DOHH2 (cell line): ENCODE results near the gene ELAC2.

ENCODE experiments used
- H3F3A ChIP-seq: fragments of 200-600 bp; sonication (generic), shearing (Covaris generic); 2 replicates; pipeline ENCODE4 v1.6.0; 2016; ENCODE audit warnings: antibody characterized with exemption, mild to moderate bottlenecking; ENCODE audit not compliant: control insufficient read depth, insufficient read depth
- H3K27ac ChIP-seq: fragments of 200-600 bp; sonication (generic); 2 replicates; pipeline ENCODE4 v1.5.1; 2014; ENCODE audit warnings: low read depth, mild to moderate bottlenecking, low read length, moderate library complexity
- H3K27me3 ChIP-seq: fragments of 200-600 bp; sonication (generic); 2 replicates; pipeline ENCODE4 v1.6.1; 2014; ENCODE audit warnings: mild to moderate bottlenecking, low read length, mixed read lengths; ENCODE audit not compliant: control insufficient read depth
- H3K36me3 ChIP-seq: fragments of 200-600 bp; sonication (generic); 2 replicates; pipeline ENCODE4 v1.6.1; 2014; ENCODE audit warnings: mild to moderate bottlenecking, low read length, moderate library complexity, mixed read lengths; ENCODE audit not compliant: control insufficient read depth
- H3K4me1 ChIP-seq: fragments of 200-600 bp; sonication (generic); 2 replicates; pipeline ENCODE4 v1.6.1; 2014; ENCODE audit warnings: mild to moderate bottlenecking, low read length, mixed read lengths; ENCODE audit not compliant: control insufficient read depth
- H3K4me2 ChIP-seq: fragments of 200-600 bp; sonication (generic); 2 replicates; pipeline ENCODE4 v1.6.0; 2014; ENCODE audit warnings: mild to moderate bottlenecking, low read length, moderate library complexity
- H3K4me3 ChIP-seq: fragments of 200-600 bp; sonication (generic); 2 replicates; pipeline ENCODE4 v1.5.1; 2014; ENCODE audit warnings: mild to moderate bottlenecking, low read length, mixed read lengths
- H3K79me2 ChIP-seq: fragments of 200-600 bp; sonication (generic); 2 replicates; pipeline ENCODE4 v1.6.1; 2014; ENCODE audit warnings: mild to moderate bottlenecking, low read length, mixed read lengths; ENCODE audit not compliant: control insufficient read depth
- H3K9me2 ChIP-seq: fragments of 200-600 bp; sonication (generic); replicated peaks from 2 replicates; pipeline ENCODE4 v1.6.1; 2014; ENCODE audit warnings: mild to moderate bottlenecking, low read length, mixed read lengths; ENCODE audit not compliant: control insufficient read depth
- H3K9me3 ChIP-seq: fragments of 200-600 bp; sonication (generic); 2 replicates; pipeline ENCODE4 v1.6.1; 2014; ENCODE audit warnings: antibody characterized with exemption, low read length, mixed read lengths; ENCODE audit not compliant: control insufficient read depth, insufficient read depth
- H4K20me1 ChIP-seq: fragments of 200-600 bp; sonication (generic); 2 replicates; pipeline ENCODE4 v1.6.0; 2014; ENCODE audit warnings: low read depth, mild to moderate bottlenecking, antibody characterized with exemption, low read length, moderate library complexity; ENCODE audit not compliant: control insufficient read depth, insufficient read depth
- CTCF ChIP-seq: fragments of 200-600 bp; sonication (generic); IDR thresholded peaks from one replicate; pipeline ENCODE4 v1.5.1; 2014; ENCODE audit warnings: antibody characterized with exemption, mild to moderate bottlenecking, low read depth, low read length; ENCODE audit not compliant: poor library complexity, severe bottlenecking
- EZH2phosphoT487 ChIP-seq: fragments of 200-600 bp; sonication (generic); IDR thresholded peaks from 2 replicates; pipeline ENCODE4 v1.6.1; 2017; ENCODE audit warnings: borderline replicate concordance, mild to moderate bottlenecking, antibody characterized with exemption, low read length, moderate library complexity, mixed read lengths

ELAC2 gene

GRCh38 chr17:12947047-12947446 lies 70.8 kb downstream of the ELAC2 start:
- no peak overlapping the region for H3K4me2 ChIP-seq
- H3F3A ChIP-seq = no peaks in the 10 kb centered on the region
- H3K79me2 ChIP-seq = no peaks in the 10 kb centered on the region
- no peak overlapping the region for H3K27ac ChIP-seq
- no peaks in the 10 kb centered on the region for H4K20me1 ChIP-seq
- H3K4me3 ChIP-seq = no peak overlapping the region
- H3K36me3 ChIP-seq = no peaks in the 10 kb centered on the region
- TF ChIP-seq CTCF = no peak
- TF ChIP-seq EZH2phosphoT487 = no peak
- no peaks in the 10 kb centered on the region for H3K9me3 ChIP-seq
- H3K9me2 ChIP-seq = no peaks in the 10 kb centered on the region
- H3K4me1 ChIP-seq = no peaks in the 10 kb centered on the region
- no peaks in the 10 kb centered on the region for H3K27me3 ChIP-seq
